Thyroid gland (tissue), 4 donors: ENCODE data around the gene HLA-DQB1.

Source experiments
- CTCF ChIP-seq, 6 experiments: fragments of 200-600 bp in 3 of 6; fragments of 450-650 bp in 3 of 6; sonication (generic) in 3 of 6; IDR thresholded peaks; one replicate each; pipeline ENCODE4 v1.5.1; 2016 to 2019; ENCODE audit warnings: antibody characterized with exemption in 6 of 6, mild to moderate bottlenecking in 2 of 6, inconsistent platforms in 1 of 6, moderate library complexity in 1 of 6
- POLR2A ChIP-seq, 2 donors: fragments of 450-650 bp; IDR thresholded peaks; one replicate each; pipeline ENCODE4 v1.6.1; 2017; ENCODE audit warnings: antibody characterized with exemption in 2 of 2, mild to moderate bottlenecking in 2 of 2, moderate library complexity in 1 of 2

GRCh38 chr6:32643904-32644303 is 22.6 kb downstream of the HLA-DQB1 start:
- TF ChIP-seq POLR2A (IDR thresholded peaks at IDR 0.05) (no peak), CTCF (IDR thresholded peaks at IDR 0.05) (no peak)
